Left kidney (tissue), 2 donors: Measurements from ENCODE around the gene NOTCH4. TPM values are rescaled to one million over a fixed set of nuclear protein-coding genes. Genes with fewer than 3 reads are reported as not detected.
"Not testable (repeated sequence)": the region's sequence is repeated elsewhere in the genome, so short reads cannot be mapped to it uniquely, and the experiment has no call there.

Source experiments
- DNase-seq: peaks from one replicate; pipeline ENCODE4 v3.0.0-alpha.2; 2013
- polyA plus RNA-seq: library from polyadenylated mRNA; unstranded; fragments of 120-200 nt; gene quantifications from one replicate; pipeline ENCODE4 v1.2.1, GENCODE V29; 2013; ENCODE audit not compliant: insufficient read length

Gene NOTCH4
- polyA plus RNA-seq, 1 donor = 15.6 TPM

DNA sequence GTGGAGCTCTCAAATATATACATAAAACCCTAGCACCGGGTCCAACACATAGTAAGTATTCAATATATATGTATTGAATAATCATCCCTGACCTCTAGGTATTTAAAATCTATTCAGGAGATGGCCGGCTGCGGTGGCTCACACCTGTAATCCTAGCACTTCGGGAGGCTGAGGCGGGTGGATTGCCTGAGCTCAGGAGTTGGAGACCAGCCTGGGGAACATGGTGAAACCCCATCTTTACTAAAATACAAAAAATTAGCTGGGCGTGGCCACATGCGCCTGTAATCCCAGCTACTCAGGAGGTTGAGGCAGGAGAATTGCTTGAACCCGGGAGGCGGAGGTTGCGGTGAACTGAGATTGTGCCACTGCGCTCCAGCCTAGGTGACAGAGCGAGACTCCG is 30.8 kb downstream of the NOTCH4 start:
- DNase-seq = not testable (repeated sequence)

DNA sequence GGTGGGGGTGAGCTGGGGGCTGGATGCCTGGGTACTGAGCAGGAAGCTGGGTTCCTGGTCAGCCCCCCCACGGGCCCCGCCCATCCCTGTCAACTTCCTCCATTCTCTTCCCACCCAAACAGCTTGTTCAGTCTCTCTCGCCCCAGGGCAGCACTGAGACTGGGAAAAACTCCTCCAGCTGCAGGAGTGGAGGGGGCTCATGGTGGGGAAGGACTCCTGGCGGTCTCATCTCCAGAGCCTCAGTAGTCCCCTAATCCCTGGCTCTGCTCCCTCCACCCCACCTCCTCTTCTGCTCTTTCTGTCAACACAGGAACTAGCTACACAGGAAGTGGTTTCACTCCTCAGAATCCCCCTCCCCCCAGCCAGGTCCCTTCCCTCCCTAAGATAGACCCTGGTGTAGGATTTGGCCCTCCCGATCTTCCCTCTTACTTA is 31.2 kb downstream of the NOTCH4 start, which contains the start of gene GPSM3:
GPSM3 (minus strand) TSS at position 36 of the 432 bp plus-strand sequence. CDS start 130 bp downstream, outside the sequence.
- no peak for DNase-seq

DNA sequence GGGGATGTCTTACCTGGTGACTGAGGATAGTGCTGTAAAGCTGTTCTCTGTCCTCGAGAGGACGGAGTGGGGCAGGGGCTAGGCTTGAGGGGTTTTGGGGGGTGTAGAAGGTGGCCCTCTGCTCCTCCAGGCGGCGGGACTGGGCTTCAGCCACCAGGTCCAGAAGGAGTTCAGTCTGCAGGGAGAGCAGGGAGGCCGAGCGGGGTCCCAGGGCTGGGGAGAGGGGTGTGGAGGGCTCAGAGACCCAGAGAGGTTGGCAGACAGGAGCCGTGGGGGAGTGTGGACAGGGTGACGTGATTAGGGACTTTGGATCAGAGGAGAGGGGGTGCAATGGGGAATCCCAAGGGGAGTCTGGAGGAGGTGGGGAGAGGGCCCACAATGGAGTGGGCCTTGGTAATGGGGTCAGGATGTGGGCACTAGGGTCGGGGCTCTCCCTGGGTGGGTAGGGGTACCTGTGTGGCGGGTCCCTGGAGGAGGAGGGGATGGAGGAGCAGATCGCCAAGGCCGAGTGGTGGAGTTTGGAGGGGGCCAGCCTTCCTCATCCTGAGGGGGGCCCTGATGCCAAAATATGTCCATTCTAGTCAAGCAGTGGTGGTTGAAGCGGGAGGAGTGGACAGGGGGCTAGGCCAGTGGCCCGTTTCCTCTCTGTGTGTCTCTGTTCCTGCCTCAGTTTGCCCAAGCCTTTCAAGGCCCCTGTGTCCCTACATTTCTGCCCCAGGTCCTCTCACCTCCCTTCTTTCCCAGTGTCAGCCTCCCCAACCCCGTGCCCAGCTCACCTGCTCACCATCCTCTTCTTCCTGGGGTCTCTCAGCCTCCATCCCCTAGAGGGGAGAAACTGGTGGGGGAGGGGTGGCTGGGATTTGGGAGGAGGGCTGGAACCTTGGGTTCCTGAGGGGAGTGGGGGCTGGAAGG is 31.9 kb downstream of the NOTCH4 start:
- DNase-seq = no peak

DNA sequence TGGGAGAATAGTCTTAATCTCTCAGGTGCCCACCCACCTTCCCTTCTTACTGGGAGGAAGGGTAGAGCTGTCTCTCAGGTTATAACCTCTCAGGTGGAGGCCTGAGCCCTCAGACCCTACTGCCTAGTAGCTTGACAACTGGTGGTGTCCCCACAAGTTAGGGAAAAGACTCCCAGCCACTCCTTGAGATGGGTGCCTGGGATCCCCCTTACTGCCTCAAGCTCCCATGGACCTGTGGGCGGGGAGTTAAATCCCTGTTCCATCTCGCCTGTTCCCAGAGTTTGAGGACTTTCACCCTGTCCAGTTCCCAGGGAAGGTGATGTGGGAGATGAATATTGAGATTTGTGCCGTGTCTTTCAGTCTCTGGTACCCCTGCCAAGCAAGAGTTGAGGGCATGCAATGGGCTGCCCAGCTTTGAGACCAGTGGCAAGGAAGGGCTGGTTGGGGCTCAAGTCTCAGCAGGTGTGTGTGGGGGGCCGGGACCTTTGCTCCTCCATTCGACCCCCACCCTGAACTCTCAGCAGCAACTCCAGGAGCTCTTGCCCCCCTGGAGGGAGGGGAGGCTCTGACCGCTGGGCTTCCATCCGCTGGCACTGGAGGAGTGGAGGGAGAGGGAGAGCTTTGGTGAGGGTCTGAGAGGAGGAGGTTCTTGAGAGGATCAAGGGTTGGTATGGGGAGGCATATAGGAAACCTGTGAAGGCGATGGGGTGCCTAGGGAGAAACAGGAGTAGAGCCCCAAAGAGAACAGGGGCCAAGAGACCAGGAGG is 32.8 kb downstream of the NOTCH4 start:
- no peak for DNase-seq

DNA sequence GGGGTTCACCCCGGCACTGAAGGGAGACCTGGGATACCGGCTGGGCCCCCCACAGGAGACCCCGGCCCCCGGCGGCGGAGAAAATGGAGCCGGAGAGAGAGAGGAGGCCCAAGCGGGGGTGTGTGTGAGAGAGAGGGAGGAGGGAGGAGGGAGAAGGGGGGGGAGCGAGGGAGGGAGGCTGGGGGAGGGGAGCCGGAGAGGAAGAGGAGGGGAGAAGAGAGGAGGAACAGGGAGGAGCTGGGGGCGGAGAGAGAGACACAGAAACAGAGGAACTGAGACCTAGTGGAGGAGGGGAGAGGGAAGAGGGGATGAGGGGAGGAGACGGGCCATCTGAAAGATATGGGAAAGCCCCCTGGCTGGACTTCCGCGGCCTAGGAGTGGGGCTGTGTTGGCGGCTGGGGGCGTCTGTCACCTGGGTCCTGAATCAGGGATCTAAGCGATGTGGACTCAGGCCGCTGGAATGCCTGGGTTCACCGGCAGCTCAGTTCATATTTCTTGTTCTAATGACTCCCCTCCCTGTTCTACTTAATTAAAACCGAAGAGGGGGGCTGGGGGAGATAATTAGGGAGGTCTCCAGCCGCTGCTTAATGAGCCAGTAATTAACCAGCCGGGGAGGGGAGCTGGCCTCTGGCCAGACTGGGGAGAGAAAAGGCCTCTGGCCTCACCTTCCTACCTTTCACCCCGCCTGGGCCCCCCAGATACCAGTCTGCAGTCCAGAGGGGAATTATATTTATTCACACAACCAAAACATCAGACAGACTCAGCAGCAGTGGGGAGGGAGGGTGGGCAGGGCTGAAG is 33.6 kb downstream of the NOTCH4 start, which contains the start of gene PBX2:
PBX2 (minus strand) TSS at position 149 of the 798 bp plus-strand sequence. CDS start 287 bp downstream, outside the sequence.
- peak; percentile 95 for DNase-seq

DNA sequence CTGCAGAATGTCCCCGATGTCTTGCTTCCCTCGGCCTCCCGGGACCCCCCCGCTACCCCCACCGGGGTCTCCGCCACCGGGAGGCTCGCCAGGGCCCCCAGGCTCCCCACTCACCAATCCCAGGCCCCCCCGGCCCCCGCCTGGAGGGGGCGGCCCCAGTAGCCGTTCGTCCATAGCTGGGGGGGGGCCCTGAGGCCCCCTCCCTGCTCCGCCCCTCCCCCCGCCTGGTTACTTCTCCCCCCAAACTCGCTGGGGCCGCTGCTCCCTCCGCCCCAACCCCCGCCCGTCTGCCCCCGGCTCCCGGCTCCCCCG is 34.2 kb downstream of the NOTCH4 start:
- DNase-seq = no peak

DNA sequence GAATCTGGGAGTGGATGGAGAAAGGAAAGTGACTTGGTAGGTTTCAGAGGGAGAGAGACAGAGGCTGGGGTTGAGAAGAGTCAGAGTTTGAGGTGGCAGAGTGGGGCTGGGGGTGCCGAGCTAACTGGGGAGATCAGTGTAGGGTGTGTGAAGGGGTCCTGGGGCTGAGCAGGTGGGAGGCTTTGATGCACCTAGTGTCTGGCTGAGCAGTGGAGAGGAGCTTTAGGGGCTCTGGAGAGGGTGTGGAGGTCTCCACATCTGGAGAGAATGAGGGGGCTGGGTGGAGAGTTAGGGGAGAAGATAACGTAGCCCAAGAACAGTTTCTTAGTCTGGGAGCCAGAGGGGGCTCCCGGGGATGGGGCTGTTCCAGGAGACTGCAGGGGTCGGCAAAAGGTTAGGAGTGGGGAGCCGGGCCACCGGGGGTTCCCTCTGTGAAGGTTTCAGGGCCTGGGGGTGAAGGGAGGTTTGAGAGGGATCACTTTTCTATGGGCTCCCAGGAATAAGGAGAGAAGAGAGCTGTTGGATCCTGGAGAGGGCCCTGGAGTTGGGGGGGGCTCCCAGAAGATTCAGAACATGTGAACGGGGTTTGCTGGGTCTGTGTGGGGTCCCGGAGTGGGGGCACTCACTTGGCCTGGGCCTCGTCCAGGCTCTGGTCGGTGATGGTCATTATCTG is 34.7 kb downstream of the NOTCH4 start:
- DNase-seq = no peak

DNA sequence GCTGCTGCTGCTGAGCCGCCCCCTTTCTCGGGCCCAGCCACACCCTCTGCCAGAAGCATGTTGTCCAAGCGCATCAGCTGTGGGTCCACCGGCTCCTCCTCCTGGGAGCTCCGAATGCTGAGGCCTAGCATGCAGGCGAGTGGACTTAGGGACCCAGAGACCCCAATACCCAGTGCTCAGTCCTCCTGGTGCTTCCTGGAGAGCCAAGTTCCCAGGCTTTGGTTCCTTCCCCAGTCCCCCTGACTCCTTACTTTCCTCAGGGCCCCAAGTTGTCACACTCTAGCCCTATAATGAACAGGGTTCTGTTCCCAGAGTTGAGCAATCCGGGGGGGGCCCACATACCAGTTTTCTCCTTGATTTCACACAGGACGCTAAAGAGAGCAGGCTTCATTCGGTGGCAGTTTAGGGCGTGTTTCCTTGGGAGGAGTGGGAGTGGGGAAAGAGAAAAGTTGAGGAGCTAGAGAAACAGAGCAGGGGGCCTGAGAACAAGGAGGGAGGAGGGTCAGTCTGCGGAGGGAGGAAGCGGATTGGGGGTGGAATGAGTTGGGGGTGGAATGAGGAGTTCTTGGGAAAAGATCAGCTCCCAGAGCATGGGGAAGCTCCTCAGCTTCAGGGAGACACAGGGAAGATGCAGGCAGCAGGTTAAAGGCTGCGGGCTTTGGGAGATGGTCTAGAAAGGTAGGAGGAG is 35.3 kb downstream of the NOTCH4 start:
- DNase-seq = no peak

DNA sequence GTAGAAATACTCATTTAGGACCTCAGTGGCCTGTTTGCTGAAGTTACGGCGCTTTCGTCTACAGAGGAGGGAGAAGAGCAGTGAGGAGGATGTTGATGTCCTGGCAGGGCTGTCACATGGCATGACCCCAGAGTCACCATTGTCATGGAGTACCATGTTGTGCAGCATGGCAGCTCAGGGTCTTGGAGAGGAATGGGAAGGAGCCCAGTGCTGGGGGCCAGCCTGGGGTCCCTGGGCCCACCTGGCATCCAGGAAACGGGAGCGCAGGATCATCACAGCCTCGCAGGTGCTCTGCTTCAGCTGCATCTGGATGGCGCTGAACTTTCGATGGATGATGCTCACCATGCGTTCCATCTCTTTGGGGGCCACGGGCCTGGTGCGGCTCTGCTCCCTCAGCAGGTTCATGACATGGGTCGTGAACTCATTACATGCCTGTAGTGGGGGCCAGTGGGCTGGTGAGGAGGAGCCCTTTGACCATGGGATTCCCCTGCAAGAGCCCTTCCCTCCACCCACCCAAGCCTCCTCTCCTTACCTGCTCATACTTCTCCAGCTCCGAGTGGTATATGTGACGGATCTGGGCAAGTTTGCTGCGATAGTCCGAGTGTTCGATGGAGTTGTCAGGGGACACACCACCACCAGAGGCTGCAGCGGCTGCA is 36.0 kb downstream of the NOTCH4 start:
- not testable (repeated sequence) for DNase-seq

DNA sequence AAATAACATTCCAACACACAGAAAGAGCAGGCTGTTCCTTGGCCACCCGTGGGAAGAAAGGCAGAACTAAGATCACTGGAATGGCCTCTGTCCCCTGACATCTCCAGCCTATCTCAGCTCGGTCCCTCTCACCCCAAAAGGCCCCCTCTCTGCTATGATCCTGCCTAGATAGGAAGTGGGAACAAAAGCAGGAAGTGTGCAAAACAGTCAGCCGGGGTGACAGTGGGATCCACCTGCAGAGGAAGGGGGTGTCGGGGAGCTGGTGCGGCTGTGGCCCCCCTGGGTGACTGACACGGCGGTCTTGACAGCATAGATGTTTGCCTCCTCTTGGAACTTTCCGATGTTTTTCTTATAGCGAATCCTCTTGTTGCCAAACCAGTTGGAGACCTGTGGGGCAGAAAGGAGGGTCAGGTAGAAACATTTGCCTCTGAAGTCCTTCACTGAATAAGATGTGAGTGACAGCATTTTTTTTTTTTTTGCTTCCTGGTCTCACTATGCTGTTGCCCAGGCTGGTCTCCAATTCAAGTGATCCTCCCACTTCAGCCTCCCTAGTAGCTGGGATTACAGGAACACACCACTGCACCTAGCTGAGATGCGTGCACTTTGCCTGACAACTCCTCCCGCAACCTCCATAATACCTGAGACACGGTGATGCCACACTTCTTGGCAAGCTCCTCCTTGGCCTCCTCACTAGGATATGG is 36.7 kb downstream of the NOTCH4 start:
- no peak for DNase-seq

DNA sequence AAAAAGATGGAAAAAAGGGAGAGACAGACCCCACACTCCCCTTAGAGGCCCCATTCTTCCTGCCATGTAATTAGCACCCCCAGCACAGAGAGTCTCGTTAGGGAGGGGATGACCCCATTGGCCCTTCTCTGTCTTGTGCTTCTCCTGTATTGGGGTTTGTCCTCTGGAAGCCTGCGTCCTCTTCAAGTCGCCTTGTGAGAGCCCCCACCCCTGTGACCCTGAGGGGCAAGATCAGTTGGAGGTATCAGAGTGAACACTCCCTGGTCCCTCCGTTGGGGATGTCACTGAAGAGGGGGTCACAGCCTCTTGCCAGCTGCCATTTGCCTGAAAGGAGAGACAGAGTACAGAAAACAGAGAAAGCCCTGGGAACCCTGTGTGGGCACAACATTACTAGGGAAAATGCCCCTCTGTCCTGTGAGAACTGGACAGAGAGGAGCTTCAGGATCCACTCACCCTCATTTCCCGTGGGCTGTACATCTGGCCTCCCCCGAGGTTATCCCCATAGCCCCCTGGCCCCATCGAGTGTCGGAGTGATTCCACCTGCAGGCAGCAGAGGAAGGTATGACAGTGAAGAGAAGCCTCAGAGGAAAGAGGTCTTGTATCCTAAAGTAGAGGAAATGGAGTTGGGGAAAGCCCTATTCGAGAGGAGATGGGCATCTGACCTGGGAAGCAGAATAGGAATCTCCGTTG is 37.6 kb downstream of the NOTCH4 start:
- DNase-seq = not testable (repeated sequence)

DNA sequence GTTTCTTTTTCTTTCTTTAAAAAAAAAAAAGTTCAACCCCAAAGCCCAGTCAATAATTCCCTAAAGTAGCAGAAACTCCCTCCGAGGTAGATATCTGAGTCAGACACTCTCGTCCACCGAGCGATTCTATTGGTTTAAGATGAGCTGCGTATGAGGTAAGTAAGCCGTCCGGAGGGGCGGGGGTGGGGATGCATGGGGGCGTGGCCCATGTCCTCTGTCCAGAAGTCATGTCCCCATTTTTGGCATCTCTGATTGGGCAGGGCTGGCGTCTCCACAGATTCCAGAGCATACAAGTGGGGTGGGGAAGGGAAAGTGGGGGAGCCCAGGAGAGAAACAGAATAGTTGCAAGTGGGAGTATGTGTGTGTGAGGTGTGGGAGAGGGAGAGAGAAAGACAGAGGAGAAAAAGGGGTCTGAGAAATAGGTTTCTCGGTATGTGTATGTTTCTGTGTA is 38.2 kb downstream of the NOTCH4 start:
- DNase-seq = not testable (repeated sequence)

DNA sequence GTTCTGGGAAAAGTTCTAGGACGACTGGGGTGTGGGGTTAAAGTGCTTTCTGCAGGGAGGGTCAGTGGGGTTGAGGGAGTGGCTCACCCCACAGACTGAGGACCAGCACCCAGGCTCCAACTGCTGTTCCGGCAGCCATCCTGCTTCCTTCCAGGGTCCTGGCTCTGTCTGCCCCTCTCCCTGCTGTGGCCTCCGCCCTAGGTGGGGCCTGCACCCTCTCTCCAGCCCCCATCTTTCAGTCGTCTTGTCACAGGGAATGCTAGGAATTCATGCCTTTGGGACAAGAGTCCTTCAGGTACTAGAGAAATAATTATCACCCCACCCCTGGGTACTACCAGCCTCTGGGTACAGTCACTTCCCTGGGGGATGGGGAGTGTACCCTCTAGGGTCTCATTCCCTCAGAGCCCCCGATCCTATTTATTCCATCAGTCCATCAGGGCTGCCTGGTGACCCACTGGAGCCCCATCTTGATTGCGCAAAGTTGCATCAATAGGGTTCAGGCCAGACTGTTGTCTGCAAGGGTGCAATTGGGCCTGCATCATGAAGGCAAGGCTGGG is 39.7 kb downstream of the NOTCH4 start, which contains the start of gene AGER:
AGER (minus strand) TSS at position 170 of the 557 bp plus-strand sequence; CDS start at position 139, 31 bp downstream.
- no peak for DNase-seq

DNA sequence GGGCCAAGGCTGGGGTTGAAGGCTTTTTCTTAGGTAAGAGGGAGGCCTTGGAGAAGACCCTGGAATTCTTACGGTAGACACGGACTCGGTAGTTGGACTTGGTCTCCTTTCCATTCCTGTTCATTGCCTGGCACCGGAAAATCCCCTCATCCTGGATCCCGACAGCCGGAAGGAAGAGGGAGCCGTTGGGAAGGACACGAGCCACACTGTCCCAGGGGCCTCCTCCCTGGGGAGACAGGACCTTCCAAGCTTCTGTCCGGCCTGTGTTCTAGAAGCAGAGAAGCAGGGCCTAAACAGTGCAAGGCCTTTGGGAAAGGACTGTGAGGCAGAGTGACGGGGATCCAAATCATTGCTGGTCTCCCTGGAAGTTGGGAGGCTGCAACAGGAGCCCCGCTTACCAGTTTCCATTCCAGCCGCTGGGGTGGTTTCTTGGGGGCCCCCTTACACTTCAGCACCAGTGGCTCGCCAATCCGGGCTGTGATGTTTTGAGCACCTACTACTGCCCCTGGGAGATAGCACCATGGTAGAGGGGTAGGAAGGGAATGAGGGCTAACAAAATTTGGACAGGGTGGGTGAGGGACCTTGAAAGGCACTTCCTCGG is 40.3 kb downstream of the NOTCH4 start:
- no peak for DNase-seq

DNA sequence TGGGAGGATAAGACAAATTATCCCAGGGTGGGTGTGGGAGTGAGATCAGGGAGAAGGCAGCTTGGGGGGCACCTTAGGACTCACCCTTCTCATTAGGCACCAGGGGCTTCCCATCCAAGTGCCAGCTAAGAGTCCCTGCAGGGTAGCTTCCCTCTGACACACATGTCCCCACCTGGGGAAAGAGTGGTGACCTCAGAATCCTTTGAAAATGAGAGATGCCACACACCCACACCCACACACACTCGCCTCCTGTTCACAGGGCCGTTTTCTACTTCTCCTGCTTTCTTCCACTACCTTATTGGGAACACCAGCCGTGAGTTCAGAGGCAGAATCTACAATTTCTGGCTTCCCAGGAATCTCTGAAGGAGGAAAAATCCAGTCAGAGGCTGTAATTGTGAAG is 40.8 kb downstream of the NOTCH4 start:
- no peak for DNase-seq

DNA sequence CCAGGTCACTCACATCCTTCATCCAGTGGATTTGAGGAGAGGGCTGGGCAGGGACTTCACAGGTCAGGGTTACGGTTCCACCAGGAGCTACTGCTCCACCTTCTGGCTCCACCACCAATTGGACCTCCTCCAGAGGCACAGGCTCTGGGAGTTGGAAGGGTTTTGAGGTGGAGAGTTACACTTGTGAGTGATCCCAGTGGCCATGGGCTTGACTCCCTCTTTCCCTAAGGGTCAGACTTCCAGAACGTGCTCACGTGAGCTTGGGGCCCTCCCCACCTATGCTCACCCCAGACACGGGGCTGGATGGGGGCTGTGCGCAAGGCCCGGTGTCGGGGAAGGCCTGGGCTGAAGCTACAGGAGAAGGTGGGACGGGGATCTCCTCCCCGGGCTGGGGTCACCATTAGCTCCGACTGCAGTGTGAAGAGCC is 41.3 kb downstream of the NOTCH4 start:
- DNase-seq = no peak

DNA sequence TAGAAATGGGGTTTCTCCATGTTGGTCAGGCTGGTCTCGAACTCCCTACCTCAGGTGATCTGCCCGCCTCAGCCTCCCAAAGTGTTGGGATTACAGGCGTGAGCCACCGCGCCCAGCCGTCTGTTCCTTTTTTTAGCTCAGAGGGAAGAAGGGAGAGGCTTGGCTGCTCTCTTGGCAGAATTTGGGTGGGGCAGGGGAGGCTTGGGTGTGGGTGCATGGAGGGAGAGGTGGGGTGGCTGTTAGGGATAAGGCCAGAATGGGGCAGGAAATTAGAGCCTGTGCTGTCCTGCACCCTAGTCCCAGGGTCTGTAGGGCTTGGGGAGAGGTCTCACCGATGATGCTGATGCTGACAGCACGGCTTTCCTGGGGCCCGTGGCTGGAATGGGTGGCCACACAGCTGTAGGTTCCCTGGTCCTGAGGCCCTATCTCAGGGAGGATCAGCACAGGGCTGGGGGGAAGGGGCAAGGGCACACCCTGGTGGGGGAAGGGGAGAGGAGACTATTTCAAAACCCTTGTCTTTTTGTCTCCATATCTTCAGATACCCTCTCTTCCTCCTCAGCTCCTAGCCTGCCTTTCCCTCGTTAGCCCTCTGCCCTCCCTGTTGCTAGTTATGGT is 41.8 kb downstream of the NOTCH4 start:
- no peak for DNase-seq
